Nucleus accumbens (tissue), 56 donors: ENCODE data around the gene HPGDS.
"Not testable (repeated sequence)": the region's sequence is repeated elsewhere in the genome, so short reads cannot be mapped to it uniquely, and the experiment has no call there.

ENCODE experiments used
- DNase-seq, 56 donors: peaks; one replicate each; lab custom pipeline; 2025; lab: John Stamatoyannopoulos, UW

The HPGDS gene

DNA sequence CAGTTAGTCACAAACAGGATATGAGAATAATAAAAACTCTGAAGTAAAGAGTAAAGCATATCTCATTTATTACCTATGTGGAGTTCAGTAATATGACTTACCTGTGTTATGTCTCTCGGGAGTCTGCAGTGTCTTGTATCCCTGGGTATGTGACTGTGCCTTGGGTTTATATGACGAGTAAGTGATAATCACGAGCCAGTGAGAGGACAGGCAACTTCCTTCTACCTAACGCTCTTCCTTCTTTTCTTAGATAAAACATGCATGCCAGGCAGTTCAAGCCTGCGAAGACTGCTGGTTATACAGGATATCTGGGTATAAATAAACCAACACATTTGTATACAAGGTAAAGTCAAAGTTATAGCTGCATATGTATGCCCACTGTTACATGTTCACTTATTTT, at the start of gene HPGDS:
TSS of gene HPGDS (minus strand) at position 143 of the 400 bp plus-strand sequence. CDS start 8,207 bp downstream, outside the sequence.
- DNase-seq, result no peak

- DNase-seq, result peak in 3 of 56 donors; percentile 1 to 24 (median 1)
These were observed 48.3 kb upstream of the HPGDS start for GRCh38 chr4:94390804-94391410.

- no peak for DNase-seq
These were observed 47.1 kb upstream of the HPGDS start for GRCh38 chr4:94389595-94390267.

GRCh38 chr4:94387965-94388364, 45.3 kb upstream of the HPGDS start:
- DNase-seq, result not testable (repeated sequence)

DNA sequence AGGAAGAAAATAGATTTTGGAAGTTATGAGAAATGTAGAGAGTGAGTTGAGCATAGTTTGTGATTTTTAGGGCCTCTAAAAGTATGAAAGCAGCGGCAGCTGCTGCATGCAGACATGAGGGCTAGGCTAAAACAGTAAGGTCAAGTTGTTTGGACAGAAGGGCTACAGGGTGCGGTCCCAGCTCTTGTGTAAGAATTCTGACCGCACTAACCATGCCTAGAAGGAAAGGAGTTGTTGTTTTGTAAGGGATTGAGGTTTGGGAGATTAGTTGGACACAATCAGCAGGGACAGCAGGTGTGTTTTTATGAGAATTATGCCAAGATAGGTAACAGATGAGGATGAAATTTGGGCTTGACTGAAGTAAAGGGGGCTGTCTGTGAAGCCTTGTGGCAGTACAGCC, 42.8 kb upstream of the HPGDS start:
- DNase-seq, result not testable (repeated sequence)

DNA sequence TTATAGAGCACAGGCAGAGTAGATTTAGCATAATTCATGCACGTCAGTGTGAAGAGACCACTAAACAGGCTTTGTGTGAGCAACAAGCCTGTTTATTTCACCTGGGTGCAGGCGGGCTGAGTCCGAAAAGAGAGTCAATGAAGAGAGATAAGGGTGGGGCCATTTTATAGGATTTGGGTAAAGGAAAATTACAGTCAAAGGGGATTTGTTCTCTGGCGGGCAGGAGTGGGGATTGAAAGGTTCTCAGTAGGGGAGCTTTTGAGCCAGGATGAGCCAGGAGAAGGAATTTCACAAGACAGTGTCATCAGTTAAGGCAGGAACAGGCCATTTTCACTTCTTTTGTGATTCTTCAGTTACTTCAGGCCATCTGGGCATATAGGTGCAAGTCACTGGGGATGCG, 40.3 kb upstream of the HPGDS start:
- DNase-seq, result not testable (repeated sequence)

DNA sequence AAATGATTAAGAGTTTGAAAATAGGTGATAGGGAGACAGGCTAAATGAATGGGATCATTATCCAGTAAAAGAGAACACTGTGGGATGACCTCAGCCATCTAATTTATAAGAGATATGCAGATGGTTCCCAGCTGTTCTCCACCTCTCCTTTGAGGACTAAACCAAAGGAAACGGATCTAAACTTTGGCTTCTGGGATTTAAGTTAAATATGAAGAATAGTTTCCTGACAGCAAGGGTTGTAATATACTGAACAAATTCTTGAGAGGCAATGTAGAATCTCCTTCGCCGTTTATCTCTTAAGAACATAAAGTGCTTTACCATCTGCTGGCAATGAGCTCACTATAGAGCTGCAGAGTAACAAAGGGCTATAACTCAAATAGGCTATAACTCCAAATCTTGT, 35.4 kb upstream of the HPGDS start:
- no peak for DNase-seq

DNA sequence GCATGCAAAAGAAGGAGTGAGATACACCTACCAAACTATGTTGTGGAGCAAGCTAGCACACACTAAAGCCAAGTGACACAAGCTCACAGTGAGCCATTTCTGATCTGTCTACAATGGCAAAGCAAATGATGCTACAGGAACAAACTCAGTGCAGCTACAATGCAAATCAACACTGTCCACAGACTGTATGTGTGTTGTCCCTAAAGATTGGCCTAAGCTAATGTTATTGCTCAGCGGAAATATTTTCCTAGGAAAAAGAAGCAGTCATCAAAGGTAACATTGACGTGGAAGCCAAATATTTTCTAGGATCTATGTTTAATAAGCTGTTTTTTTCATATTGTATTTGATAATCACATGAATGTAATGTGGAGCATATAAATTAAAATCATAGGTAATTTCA, 34.7 kb upstream of the HPGDS start:
- no peak for DNase-seq

- DNase-seq, result no peak
These were observed 32.7 kb upstream of the HPGDS start for GRCh38 chr4:94375364-94375763.

DNA sequence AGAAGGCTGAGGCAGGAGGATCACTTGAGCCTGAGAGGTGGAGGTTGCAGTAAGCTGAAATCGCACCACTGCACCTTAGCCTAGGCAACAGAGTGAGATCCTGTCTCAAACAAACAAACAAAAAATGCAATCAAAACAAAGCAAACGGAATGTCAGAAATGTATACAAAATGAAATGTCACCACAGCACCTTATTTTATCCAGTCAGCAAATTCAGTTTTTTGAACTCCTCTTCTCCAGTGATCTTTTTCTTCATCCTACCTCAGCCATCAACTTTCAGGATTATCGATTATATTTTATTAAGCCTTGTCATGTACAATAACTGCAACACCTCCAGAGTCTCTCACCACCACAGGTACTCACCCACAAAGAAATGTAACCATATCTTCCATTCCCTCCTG, 31.1 kb upstream of the HPGDS start:
- DNase-seq, result no peak

DNA sequence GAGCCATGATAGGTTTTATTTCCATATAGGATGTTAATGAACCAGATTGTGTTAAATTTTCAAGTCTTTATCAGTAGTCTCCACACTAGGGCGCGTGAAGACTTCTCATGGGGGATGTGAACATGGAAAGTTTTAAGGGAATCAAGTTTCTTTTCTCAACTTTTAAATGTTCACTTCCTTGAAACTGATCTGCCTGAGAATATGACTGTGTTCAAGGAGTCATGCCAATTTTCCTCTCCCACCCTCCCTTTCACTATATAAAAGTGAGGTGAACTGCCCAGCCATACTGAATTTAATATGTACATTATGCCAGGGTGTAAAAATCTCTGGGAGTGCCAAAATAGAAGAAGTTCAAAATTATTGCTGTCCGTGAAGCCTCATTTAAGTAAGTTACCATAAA, 30.4 kb upstream of the HPGDS start:
- no peak for DNase-seq

DNA sequence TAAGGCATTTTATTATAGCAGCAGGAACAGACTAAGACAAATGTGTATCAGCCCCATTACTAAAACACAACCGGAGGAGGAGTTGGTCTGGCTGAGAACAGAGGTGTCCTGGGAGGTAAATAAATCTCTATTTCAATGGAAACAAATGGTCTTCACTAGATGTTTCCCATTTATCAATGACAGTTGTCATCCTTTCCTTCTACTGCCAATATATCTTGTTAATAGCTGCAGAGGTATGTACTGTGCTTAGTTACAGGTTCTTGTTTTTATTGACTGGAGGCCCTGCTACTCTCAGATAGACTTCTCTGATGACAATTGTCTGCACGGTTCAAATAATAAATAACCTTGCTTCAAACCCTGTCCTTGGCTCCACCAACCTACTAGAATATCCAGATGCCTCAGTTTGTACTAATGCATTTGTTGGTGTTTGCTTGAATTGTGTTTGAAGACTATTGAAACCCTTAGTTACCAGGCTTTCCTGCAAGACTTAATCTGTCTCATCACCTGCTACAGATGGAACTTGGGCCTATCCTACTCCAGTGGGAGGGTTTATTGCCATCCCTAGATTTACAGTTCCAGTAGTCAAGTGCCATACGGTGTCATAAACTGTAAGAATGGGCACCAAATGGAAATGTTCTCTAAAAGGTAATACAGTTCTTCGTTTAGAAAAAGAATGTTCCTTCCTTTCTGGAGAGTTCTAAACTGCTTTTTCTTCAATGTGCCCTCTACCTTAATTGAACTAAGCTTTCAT, 29.8 kb upstream of the HPGDS start:
- no peak for DNase-seq

DNA sequence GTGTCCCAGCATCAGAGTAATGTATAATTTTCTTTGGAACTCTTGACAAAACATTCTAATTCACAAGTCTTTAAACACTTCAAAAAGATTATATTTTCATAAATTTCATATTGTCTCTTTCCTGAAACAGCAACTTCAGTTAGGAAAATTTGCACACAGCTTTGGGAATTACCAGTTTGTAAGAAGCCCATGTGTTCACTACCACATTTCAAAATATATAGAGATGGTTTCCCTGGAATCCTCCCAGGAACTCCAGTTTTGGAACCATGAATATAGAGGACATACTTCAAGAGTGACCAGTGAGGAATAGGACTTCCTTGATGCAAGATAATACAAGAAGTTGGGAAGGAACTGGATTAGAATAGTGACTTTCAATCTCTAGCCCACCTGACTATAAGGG, 28.7 kb upstream of the HPGDS start:
- DNase-seq, result no peak

GRCh38 chr4:94370533-94371254, 28.1 kb upstream of the HPGDS start:
- DNase-seq, result no peak

GRCh38 chr4:94369046-94369445, 26.4 kb upstream of the HPGDS start:
- DNase-seq, result no peak

DNA sequence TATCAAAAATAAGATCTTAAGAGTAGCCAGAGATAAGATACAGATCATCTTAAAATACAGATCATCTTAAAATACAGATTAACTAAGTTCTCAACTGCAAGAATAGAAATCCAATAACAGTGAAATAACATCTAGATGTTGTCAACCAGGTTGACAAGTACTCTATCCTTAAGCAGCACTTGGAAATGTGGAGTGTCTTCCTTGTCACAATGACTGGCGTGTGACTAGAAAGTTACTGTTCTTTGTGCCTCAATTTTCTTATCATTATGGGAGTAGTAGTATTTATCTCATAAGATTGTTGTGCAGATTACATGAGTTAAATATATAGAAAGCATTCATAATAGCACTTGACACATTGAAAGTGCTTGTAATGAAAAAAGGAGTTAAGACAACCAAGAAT, 25.8 kb upstream of the HPGDS start:
- DNase-seq, result no peak

GRCh38 chr4:94365304-94365703, 22.7 kb upstream of the HPGDS start:
- no peak for DNase-seq

GRCh38 chr4:94364527-94364926, 21.9 kb upstream of the HPGDS start:
- DNase-seq, result no peak

- DNase-seq, result no peak
These were observed 20.6 kb upstream of the HPGDS start for GRCh38 chr4:94363136-94363655.

DNA sequence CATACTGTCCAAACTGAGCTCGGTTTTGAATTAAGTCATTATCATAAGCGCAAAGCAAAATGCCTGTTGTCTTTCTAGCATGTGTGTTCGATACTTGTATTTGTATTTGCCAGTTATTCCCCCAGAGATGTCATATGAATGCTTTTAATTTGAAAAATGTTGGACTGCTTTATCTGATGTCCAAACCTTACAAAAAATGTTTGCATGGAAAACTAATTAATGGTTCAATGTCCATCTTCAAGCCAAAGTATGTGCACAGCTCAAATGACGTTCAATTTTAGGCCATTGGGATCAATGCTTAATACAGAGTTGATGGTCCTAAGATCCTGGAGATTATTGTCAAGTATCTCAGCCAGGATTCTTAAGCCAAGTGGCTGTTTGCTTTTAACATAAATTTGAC, 17.2 kb upstream of the HPGDS start:
- no peak for DNase-seq

DNA sequence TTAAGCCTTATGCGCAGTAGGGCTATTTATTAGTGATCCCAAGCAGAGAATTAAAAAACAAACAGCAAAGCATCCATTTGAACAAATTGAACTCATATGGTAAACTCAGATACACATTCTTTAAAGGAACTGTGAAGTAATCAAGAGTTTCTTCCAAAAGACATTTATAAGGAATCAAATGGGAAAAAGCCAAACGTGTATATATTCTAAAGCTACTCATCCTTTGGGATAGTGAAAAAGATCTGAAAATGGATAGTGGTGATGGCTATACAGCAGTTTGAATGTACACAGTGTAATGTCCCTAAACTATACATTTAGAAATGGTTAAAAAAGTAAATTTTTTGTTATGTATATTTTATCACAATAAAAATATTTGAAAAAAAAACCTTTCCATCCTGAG, 16.6 kb upstream of the HPGDS start:
- no peak for DNase-seq
